HUES6 (cell line): ENCODE results near the gene OTULINL.
"Not testable (repeated sequence)": the region's sequence is repeated elsewhere in the genome, so short reads cannot be mapped to it uniquely, and the experiment has no call there.

Experiments used
- H3K27ac ChIP-seq: 2 replicates; pipeline ENCODE4 v1.7.0; 2013; ENCODE audit warnings: low read depth, mild to moderate bottlenecking, low read length, inconsistent platforms
- H3K27me3 ChIP-seq: 2 replicates; pipeline ENCODE4 v1.6.1; 2013; ENCODE audit warnings: low read length; ENCODE audit not compliant: control insufficient read depth, insufficient read depth
- H3K36me3 ChIP-seq: 2 replicates; pipeline ENCODE4 v1.6.1; 2013; ENCODE audit warnings: low read length; ENCODE audit not compliant: control insufficient read depth, insufficient read depth
- H3K4me1 ChIP-seq: 2 replicates; pipeline ENCODE4 v1.6.1; 2013; ENCODE audit warnings: low read length; ENCODE audit not compliant: control insufficient read depth, insufficient read depth
- H3K4me3 ChIP-seq: 2 replicates; pipeline ENCODE4 v1.5.1; 2013; ENCODE audit warnings: low read depth, low read length
- H3K9ac ChIP-seq: one replicate; pipeline ENCODE4 v1.6.1; 2013; ENCODE audit warnings: mild to moderate bottlenecking, low read length
- H3K9me3 ChIP-seq: 2 replicates; pipeline ENCODE4 v1.6.1; 2013; ENCODE audit warnings: low read depth, low read length; ENCODE audit not compliant: control insufficient read depth, insufficient read depth

The OTULINL gene

GRCh38 chr5:14581106-14581890 is at the start of gene OTULINL:
TSS of gene OTULINL (plus strand) at chr5:14581792. CDS start at chr5:14581895, 103 bp downstream.
- Histone ChIP-seq H3K9ac (peak within 1 kb of the TSS; percentile 64), H3K4me3 (peak within 1 kb of the TSS; percentile 94), H3K9me3 (peaks cover 6% of the 10 kb centered on the region; the same call in 1 of the 2 replicates), H3K36me3 (no peaks in the 10 kb centered on the region), H3K27ac (peak within 1 kb of the TSS; percentile 39; the same call in 1 of the 2 replicates), H3K4me1 (no peaks in the 10 kb centered on the region), H3K27me3 (peaks cover 61% of the 10 kb centered on the region)

- Histone ChIP-seq H3K9ac (no peak overlapping the region), H3K9me3 (no peaks in the 10 kb centered on the region), H3K4me3 (no peak overlapping the region), H3K4me1 (peaks cover 6% of the 10 kb centered on the region; the same call in 1 of the 2 replicates), H3K27ac (no peak overlapping the region), H3K36me3 (no peaks in the 10 kb centered on the region), H3K27me3 (no peaks in the 10 kb centered on the region)
These were observed 49.4 kb upstream of the OTULINL start for GRCh38 chr5:14532180-14532579.

GRCh38 chr5:14534773-14535172 is 46.8 kb upstream of the OTULINL start:
- no peak overlapping the region for H3K9ac ChIP-seq

GRCh38 chr5:14545308-14545707 is 36.3 kb upstream of the OTULINL start:
- Histone ChIP-seq H3K9me3 (0 out of 2 replicates have a peak, but pooled peaks cover 7% of the 10 kb centered on the region), H3K27me3 (peaks cover 3% of the 10 kb centered on the region; the same call in 1 of the 2 replicates), H3K9ac (no peak overlapping the region), H3K36me3 (no peaks in the 10 kb centered on the region), H3K4me1 (no peaks in the 10 kb centered on the region), H3K27ac (no peak overlapping the region), H3K4me3 (no peak overlapping the region)

More at GRCh38 chr5:14534773-14535172, 46.8 kb upstream of the OTULINL start:
- Histone ChIP-seq H3K27me3 (no peaks in the 10 kb centered on the region), H3K36me3 (no peaks in the 10 kb centered on the region), H3K4me3 (no peak overlapping the region), H3K9me3 (peaks cover 4% of the 10 kb centered on the region; the same call in 1 of the 2 replicates), H3K27ac (no peak overlapping the region), H3K4me1 (peaks cover 6% of the 10 kb centered on the region; the same call in 1 of the 2 replicates)

GRCh38 chr5:14545862-14546261 is 35.7 kb upstream of the OTULINL start:
- H3K36me3 ChIP-seq, result no peaks in the 10 kb centered on the region
- no peak overlapping the region for H3K9ac ChIP-seq
- no peaks in the 10 kb centered on the region for H3K4me1 ChIP-seq
- H3K4me3 ChIP-seq, result no peak overlapping the region
- H3K9me3 ChIP-seq, result 0 out of 2 replicates have a peak, but pooled peaks cover 7% of the 10 kb centered on the region
- H3K27me3 ChIP-seq, result peaks cover 3% of the 10 kb centered on the region; the same call in 1 of the 2 replicates
- no peak overlapping the region for H3K27ac ChIP-seq

- H3K4me1 ChIP-seq, result no peaks in the 10 kb centered on the region
- no peaks in the 10 kb centered on the region for H3K36me3 ChIP-seq
- H3K9me3 ChIP-seq, result 0 out of 2 replicates have a peak, but pooled peaks cover 7% of the 10 kb centered on the region
- peaks cover 3% of the 10 kb centered on the region; the same call in 1 of the 2 replicates for H3K27me3 ChIP-seq
- no peak overlapping the region for H3K4me3 ChIP-seq
- no peak overlapping the region for H3K9ac ChIP-seq
- H3K27ac ChIP-seq, result no peak overlapping the region
These were observed 33.9 kb upstream of the OTULINL start for GRCh38 chr5:14547666-14548065.

GRCh38 chr5:14551211-14551610 is 30.4 kb upstream of the OTULINL start:
- Histone ChIP-seq H3K9me3 (0 out of 2 replicates have a peak, but pooled peaks cover 7% of the 10 kb centered on the region), H3K4me1 (no peaks in the 10 kb centered on the region), H3K27ac (no peak overlapping the region), H3K4me3 (no peak overlapping the region), H3K9ac (no peak overlapping the region), H3K27me3 (peaks cover 3% of the 10 kb centered on the region; the same call in 1 of the 2 replicates), H3K36me3 (no peaks in the 10 kb centered on the region)

GRCh38 chr5:14552017-14552416 is 29.6 kb upstream of the OTULINL start:
- Histone ChIP-seq H3K4me3 (no peak overlapping the region), H3K4me1 (no peaks in the 10 kb centered on the region), H3K9ac (no peak overlapping the region), H3K27ac (no peak overlapping the region), H3K27me3 (peaks cover 3% of the 10 kb centered on the region; the same call in 1 of the 2 replicates), H3K36me3 (no peaks in the 10 kb centered on the region), H3K9me3 (0 out of 2 replicates have a peak, but pooled peaks cover under 1% of the 10 kb centered on the region)

GRCh38 chr5:14554288-14554687 is 27.3 kb upstream of the OTULINL start:
- not testable (repeated sequence) for H3K27ac ChIP-seq, H3K9me3 ChIP-seq, H3K4me3 ChIP-seq, H3K9ac ChIP-seq, H3K4me1 ChIP-seq, H3K36me3 ChIP-seq, H3K27me3 ChIP-seq

GRCh38 chr5:14556015-14556414 is 25.6 kb upstream of the OTULINL start:
- no peak overlapping the region for H3K27ac ChIP-seq
- H3K27me3 ChIP-seq, result no peaks in the 10 kb centered on the region
- no peaks in the 10 kb centered on the region for H3K4me1 ChIP-seq
- H3K9ac ChIP-seq, result no peak overlapping the region
- H3K4me3 ChIP-seq, result no peak overlapping the region
- H3K9me3 ChIP-seq, result no peaks in the 10 kb centered on the region
- no peaks in the 10 kb centered on the region for H3K36me3 ChIP-seq

GRCh38 chr5:14557203-14557770 is 24.3 kb upstream of the OTULINL start:
- Histone ChIP-seq H3K27me3 (no peaks in the 10 kb centered on the region), H3K36me3 (no peaks in the 10 kb centered on the region), H3K4me3 (no peak overlapping the region), H3K9me3 (no peaks in the 10 kb centered on the region), H3K4me1 (no peaks in the 10 kb centered on the region), H3K9ac (no peak overlapping the region), H3K27ac (no peak overlapping the region)
